HepG2 (cell line): ENCODE data around the gene NOX3. TPM values are rescaled to one million over a fixed set of nuclear protein-coding genes. Genes with fewer than 3 reads are reported as not detected.
A peak's percentile ranks its signal among the peaks of the same experiment; 100 is the strongest.

Experiments used
- ARID3A ChIP-seq: IDR thresholded peaks from 2 replicates; pipeline ENCODE4 v1.6.1; 2012; ENCODE audit warnings: low read depth, low read length, improper control_type of control experiment
- ATAD3A ChIP-seq: sonication (generic); formaldehyde crosslinking; IDR thresholded peaks from 2 replicates; pipeline ENCODE4 v1.4.0; 2020; ENCODE audit warnings: missing genetic modification reagents
- ATF1 ChIP-seq: IDR thresholded peaks from 2 replicates; pipeline ENCODE4 v1.6.1; 2016; ENCODE audit warnings: mild to moderate bottlenecking, control low read depth
- ATF3 ChIP-seq: sonication (generic); formaldehyde crosslinking; IDR thresholded peaks from 2 replicates; pipeline ENCODE4 v1.4.0; 2020; ENCODE audit warnings: missing genetic modification reagents
- FOSL1 ChIP-seq: sonication (generic); formaldehyde crosslinking; IDR thresholded peaks from 2 replicates; pipeline ENCODE4 v1.9.0; 2021; ENCODE audit warnings: missing genetic modification reagents, borderline replicate concordance
- HDAC2 ChIP-seq: sonication (generic); formaldehyde crosslinking; IDR thresholded peaks from 2 replicates; pipeline ENCODE4 v1.4.0; 2020; ENCODE audit warnings: missing genetic modification reagents
- JUND ChIP-seq: sonication (generic); formaldehyde crosslinking; IDR thresholded peaks from 2 replicates; pipeline ENCODE4 v1.8.0; 2022; ENCODE audit warnings: mild to moderate bottlenecking, missing genetic modification reagents
- LRRFIP1 ChIP-seq: sonication (generic); formaldehyde crosslinking; conservative IDR thresholded peaks from 2 replicates; pipeline ENCODE4 v1.4.0; 2020; ENCODE audit warnings: missing genetic modification reagents
- MEF2D ChIP-seq: sonication (generic); formaldehyde crosslinking; IDR thresholded peaks from 2 replicates; pipeline ENCODE4 v1.5.1; 2020; ENCODE audit warnings: mild to moderate bottlenecking, missing genetic modification reagents
- MIXL1 ChIP-seq: IDR thresholded peaks from 2 replicates; pipeline ENCODE4 v1.6.1; 2016
- NCOA2 ChIP-seq: sonication (generic); formaldehyde crosslinking; IDR thresholded peaks from 2 replicates; pipeline ENCODE4 v1.8.0; 2022; ENCODE audit warnings: inconsistent platforms
- RERE ChIP-seq: IDR thresholded peaks from 2 replicates; pipeline ENCODE4 v1.6.1; 2016; ENCODE audit warnings: low read depth, missing genetic modification reagents, missing compliant biosample characterization
- SMARCC2 ChIP-seq: fragments of 450-650 bp; IDR thresholded peaks from 2 replicates; pipeline ENCODE4 v1.6.1; 2017; ENCODE audit warnings: antibody characterized with exemption, mild to moderate bottlenecking
- SOX6 ChIP-seq, 2 experiments: fragments of 450-650 bp in 1 of 2; sonication (generic) in 1 of 2; formaldehyde crosslinking in 1 of 2; IDR thresholded peaks; 2 replicates each; pipeline versions ENCODE4 v1.4.0 to v1.6.1; 2017 to 2020; ENCODE audit warnings: antibody characterized with exemption in 1 of 2, mild to moderate bottlenecking in 1 of 2, missing genetic modification reagents in 1 of 2
- TBL1XR1 ChIP-seq: fragments of 150-350 bp; IDR thresholded peaks from 2 replicates; pipeline ENCODE4 v1.6.1; 2014; ENCODE audit warnings: borderline replicate concordance, low read length; ENCODE audit not compliant: partially characterized antibody
- TCF7 ChIP-seq: sonication (generic); IDR thresholded peaks from 2 replicates; pipeline ENCODE4 v1.6.1; 2016; ENCODE audit warnings: antibody characterized with exemption, low read depth
- TFDP2 ChIP-seq: sonication (generic); formaldehyde crosslinking; IDR thresholded peaks from 2 replicates; pipeline ENCODE4 v1.4.0; 2020; ENCODE audit warnings: missing genetic modification reagents
- ZFP90 ChIP-seq: sonication (generic); formaldehyde crosslinking; IDR thresholded peaks from 2 replicates; pipeline ENCODE4 v1.8.0; 2022; ENCODE audit warnings: missing genetic modification reagents, mild to moderate bottlenecking, inconsistent platforms, borderline replicate concordance
- ZNF350 ChIP-seq: sonication (generic); formaldehyde crosslinking; IDR thresholded peaks from 2 replicates; pipeline ENCODE4 v1.4.0; 2020; ENCODE audit warnings: mild to moderate bottlenecking, low read depth, missing genetic modification reagents, borderline replicate concordance
- ZNF460 ChIP-seq: sonication (generic); formaldehyde crosslinking; IDR thresholded peaks from 2 replicates; pipeline ENCODE4 v1.5.1; 2020; ENCODE audit warnings: missing genetic modification reagents, mild to moderate bottlenecking, borderline replicate concordance
- polyA plus RNA-seq, 8 experiments: library from polyadenylated mRNA; depleted of rRNA in 3 of 8; stranded (reverse) in 7 of 8; unstranded in 1 of 8; fragments of >200 nt; fragmentation: Illumina TruSeq in 4 of 8; extraction: Trizol in 4 of 8; gene quantifications; 2 replicates each; pipeline versions ENCODE4 v1.2.1 to v1.2.3, GENCODE V29; 2011 to 2016; ENCODE audit warnings: low read depth in 4 of 8, missing spikeins in 1 of 8, mixed read lengths in 1 of 8; ENCODE audit not compliant: insufficient read depth in 1 of 8
- total RNA-seq, 5 experiments: library from RNA; depleted of rRNA; stranded (reverse); fragments of >200 nt; fragmentation: Illumina TruSeq; extraction: Trizol; gene quantifications; 2 replicates each; pipeline ENCODE4 v1.2.3, GENCODE V29; 2016; ENCODE audit warnings: low read depth in 1 of 5

The NOX3 gene
- total and polyA plus RNA-seq, 2 of the 13 experiments (the other 11 are each of a cell fraction or from before 2014, with no cell fraction given), result 0.09 to 0.18 TPM

- TF ChIP-seq SOX6 (IDR thresholded peaks at IDR 0.05) (no peak), SOX6 (CRISPR knock-in tag; IDR thresholded peaks at IDR 0.05) (peak; percentile 74; the same call in 1 of the 2 replicates), SMARCC2 (no peak), HDAC2 (CRISPR knock-in tag) (0 out of 2 replicates have a peak, but pooled peaks have one; percentile 68), TFDP2 (CRISPR knock-in tag) (no peak), ARID3A (peak; percentile 87), TBL1XR1 (peak; percentile 93), ZNF460 (no peak), MIXL1 (CRISPR knock-in tag) (peak; percentile 71; the same call in 1 of the 2 replicates), FOSL1 (peak; percentile 91; the same call in 1 of the 2 replicates), MEF2D (peak; percentile 95), ATAD3A (no peak), JUND (CRISPR knock-in tag) (peak; percentile 84), TCF7 (peak; percentile 73), ZNF350 (CRISPR knock-in tag) (no peak), ATF3 (CRISPR knock-in tag) (peak; percentile 61; the same call in 1 of the 2 replicates), ZFP90 (CRISPR knock-in tag) (no peak), LRRFIP1 (no peak), ATF1 (CRISPR knock-in tag) (0 out of 2 replicates have a peak, but pooled peaks have one; percentile 10), NCOA2 (CRISPR knock-in tag) (peak; percentile 95), RERE (CRISPR knock-in tag) (peak; percentile 84; the same call in 1 of the 2 replicates)
Observed at GRCh38 chr6:155491421-155491820, 35.8 kb upstream of the NOX3 start (continued).
